GM19328 (cell line): ENCODE results near the gene TIMP4.

Experiments
- ATAC-seq: cut with Tn5 transposase; IDR thresholded peaks from one replicate; pipeline ENCODE4 v1.9.1; 2021; ENCODE audit warnings: mild to moderate bottlenecking, moderate library complexity; ENCODE audit not compliant: unreplicated experiment

The TIMP4 gene

DNA sequence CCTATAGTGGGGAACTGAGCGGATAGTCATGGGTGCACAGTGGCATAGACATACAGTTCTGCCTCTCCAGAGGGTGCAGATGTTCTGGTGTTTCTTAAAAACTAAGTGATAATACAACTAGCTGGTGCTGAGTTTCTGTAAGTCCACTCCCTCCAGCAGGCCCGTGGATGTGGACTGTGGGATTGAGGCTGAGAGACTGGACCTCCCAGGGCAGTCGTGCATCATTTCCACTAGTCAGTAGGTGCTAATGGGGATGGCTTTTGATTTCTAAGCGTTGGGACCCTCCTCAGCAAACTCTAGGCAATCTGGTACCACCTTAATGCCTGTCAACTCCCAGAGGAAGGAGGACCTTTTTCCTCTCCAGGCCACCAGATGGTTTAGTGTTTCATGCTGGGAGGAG, 27.3 kb upstream of the TIMP4 start:
- no peak for ATAC-seq

GRCh38 chr3:12185172-12185710, 26.5 kb upstream of the TIMP4 start:
- no peak for ATAC-seq

DNA sequence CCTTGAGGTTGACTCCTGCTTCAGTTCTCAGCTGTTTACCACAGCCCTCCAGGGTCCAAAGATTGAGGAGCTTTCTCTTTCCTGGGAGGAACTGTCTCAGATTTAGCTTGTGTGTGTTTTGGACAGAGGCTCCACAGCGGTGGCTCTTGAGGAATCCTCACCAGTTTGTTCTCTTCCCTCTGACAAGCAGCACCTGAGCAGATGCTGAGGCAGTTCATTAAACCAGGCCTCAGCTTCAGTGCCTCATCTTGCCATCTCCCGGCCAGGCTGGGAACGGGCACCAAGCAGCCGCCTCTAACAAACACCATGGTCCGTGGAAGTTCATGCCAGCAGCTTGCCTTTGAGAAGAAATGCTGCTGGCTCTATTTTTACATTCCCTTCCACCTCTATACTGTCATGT, 25.8 kb upstream of the TIMP4 start:
- no peak for ATAC-seq

DNA sequence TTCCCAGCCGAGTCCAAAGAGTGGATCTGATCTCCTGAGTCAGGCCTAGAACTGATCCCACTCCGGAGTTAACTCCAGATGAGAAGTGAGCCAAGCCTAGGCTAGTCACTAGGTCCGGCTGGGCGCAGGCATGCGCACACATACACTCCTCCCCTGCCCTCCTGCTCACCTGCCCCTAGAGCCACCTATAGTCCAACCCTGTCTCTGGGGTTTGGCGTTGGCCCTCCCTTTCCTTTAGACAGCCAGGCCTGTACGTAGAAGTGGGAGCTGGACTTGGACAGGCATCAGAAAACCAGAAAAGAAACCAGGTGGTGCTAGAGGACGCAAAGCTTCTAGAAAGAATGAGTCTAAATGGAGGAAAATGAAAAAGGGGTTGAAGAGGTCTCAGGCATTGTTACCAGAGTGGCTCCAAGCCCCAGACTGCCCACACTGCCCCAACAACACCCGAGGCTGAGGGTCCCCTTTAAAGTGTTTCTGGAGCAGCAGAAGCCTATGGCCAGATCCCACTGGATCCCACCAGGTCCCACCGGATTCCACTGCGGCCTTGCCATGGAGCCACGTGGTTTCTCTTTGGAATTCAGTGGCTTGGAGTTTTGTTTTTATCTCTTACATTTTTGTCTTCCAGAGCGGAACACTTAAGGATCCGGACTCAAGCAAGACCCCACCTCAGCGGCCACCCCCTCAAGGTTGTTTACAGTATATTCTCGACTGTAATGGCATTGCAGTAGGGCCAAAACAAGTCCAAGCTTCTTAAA, 24.2 kb upstream of the TIMP4 start:
- no peak for ATAC-seq

- no peak for ATAC-seq
Observed at GRCh38 chr3:12181806-12182205, 23.1 kb upstream of the TIMP4 start.

DNA sequence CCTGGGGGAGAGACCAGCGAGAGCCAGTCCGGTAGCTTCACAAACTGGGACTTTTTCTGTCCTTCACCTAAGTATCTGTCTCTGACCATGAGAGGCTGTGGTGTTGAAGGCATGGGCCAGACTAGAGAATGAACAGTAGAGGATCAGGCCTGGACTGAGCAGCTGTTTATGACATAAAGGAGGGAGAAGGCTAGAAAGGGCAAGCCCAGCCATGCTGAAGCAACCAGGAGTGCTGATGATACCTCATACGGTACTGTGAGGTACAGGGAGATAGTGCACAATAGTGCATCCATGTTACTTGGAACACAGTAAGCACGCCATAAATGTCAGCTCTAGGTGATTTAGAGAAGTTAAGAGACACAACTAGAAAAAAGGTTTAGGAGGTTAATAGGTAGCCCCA, 22.6 kb upstream of the TIMP4 start:
- ATAC-seq, result no peak

DNA sequence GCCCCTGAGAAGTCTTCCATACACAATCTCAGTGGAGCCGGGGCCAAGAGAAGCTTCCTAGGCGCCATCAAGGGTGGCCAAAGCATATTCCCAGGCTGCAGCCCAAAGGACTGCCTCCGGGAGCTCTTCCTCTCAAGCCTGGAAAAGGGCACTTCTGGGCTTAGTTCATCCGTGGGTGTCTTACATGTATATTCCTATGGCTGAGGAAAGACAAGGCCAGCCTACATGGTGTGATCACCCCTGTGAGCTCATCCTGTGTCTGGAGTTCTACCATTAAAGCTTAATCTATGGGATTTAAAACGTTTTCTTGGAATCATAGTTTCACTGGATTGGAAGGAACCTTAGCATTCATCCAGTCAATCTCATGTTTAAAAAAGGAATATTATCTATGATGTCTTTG, 21.9 kb upstream of the TIMP4 start:
- ATAC-seq, result no peak

DNA sequence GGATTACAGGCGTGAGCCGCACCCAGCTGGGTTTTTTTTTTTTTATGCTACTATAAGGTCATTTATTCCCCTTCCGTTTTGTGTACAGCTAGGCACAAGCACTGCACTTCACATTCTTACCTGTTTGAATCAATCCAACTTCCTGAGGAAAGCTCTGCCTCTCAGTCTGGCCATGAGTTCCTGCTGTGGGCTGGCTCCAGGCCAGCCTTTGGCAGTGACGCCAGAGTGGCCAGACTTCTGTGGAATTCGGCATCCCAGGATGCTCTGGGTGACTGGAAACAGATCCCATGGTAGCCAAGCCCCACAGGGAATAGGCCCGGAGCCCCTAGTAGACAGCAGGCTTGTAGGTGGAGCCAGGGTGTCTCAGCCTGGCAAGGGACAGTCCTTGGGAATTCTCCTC, 21.5 kb upstream of the TIMP4 start:
- ATAC-seq, result no peak

DNA sequence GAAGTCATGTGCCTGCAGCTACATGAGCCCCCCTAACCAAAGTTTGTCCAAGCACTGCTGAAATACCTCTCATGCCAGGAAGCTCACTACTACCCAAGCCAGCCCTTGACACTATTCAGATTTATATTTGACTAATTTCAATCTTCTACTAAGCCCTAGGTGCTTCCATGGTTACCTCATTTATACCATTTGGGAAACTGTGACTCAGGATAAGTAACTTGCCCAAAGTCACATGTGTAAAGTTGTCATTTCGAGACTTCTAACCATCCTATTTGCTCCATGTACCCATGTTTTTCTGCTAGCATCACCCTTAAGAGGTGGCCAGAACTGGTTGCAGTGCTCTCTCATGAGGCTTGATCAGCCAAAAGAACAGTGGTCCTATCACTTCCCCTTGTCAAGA, 20.7 kb upstream of the TIMP4 start:
- ATAC-seq, result no peak

- no peak for ATAC-seq
Observed at GRCh38 chr3:12178091-12178820, 19.5 kb upstream of the TIMP4 start.

GRCh38 chr3:12177126-12177525, 18.4 kb upstream of the TIMP4 start:
- ATAC-seq, result no peak

GRCh38 chr3:12175844-12176453, 17.2 kb upstream of the TIMP4 start:
- ATAC-seq, result no peak

DNA sequence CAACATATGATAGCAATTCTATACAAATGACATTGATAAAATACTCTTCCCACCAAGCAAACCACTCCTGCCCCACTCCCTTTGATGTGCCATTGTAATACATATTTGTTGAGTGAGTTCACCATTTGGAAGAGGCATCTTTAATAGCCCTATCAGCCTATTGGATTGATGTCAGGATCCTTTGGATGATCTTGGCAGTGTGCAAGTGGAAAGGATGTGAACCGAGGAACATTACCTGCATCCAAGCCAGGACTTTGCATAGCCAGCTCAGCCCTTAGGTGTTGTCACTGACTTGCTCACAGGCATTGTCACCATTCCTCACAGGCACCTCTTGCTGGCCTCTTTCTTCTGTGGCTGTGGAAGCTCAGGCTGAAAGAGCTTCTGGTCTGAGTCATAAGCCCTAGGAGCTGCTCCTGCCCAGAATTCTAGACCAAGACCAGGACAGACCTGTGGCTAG, 16.5 kb upstream of the TIMP4 start:
- ATAC-seq, result no peak

DNA sequence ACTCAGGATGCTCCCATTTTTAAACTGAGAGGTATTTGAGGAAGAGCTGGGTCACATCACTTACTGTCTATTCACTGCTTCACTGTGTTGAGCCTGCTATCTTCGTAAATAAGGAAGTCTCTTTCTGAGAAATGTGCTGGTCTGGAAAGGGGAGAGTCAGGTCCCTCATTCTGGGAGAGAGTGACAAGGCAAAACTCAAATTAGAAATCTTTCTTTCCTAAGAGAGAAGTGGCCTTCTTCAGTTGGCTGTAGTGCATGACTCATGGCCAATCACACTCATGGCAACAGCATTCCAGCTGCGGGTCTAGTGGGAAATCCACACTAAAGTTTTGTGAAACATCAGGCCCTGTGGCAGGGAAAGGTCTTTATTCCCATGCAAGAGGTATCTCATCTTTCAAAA, 11.5 kb upstream of the TIMP4 start:
- no peak for ATAC-seq

- ATAC-seq, result no peak
Observed at GRCh38 chr3:12165909-12166308, 7.2 kb upstream of the TIMP4 start.

DNA sequence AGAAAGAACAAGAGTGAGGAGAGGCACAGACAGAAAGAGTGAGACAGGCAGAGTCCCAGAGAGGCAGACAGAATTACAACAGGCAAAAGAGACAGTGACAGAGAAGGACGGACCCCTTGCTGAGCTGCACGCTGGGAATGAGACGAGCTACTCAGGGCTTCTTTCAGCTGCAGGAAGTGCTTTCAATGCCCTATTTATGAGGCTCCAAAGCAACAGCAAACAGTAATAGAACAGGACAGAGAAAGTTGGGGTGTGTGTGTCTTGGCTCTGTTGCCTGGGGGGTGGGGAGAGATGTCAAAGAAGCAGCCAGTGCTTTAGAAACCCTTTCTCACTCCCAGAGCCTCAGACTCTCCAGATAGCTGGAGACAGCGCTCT, 502 bp upstream of the TIMP4 start:
- no peak for ATAC-seq

DNA sequence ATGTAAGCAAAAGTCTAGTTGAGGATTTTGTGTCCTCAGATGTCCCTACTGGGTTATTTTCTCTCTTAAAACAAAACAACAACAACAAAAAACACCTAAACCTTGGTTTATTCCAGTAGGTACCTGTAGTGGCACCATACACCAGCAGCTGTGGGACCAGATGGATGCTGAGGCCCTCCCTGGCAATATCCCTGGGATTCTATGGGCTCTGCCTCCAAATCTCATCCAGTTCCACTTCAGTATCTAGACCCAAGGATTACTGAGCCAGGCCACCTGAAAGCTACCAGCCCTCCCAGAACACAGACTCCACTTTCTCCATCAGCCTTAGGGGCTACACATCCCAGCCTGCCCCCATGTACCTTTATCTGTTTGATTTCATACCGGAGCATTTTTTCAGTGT, 1.7 kb downstream of the TIMP4 start:
- no peak for ATAC-seq

- ATAC-seq, result no peak
Observed at GRCh38 chr3:12155828-12156227, 2.9 kb downstream of the TIMP4 start.

DNA sequence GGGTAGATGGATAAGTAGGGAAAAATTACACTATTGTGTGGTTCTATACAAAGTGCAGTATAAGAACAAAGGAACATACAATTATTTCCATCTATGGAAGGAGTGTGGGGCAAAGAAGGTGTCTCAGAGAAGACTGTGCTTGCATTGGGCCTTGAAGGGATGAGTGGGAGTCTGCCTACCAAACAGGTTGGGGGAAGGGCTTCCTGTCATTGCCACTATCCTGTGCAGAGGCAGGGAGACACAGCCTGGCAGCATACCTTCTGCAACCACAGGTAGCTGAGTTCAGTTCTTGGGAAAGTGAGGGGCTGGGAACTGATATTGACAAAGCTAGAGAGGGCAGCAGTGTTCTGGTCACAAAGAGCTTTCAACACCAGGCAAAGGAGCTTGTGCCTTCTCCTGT, 3.4 kb downstream of the TIMP4 start:
- ATAC-seq, result no peak

- ATAC-seq, result no peak
Observed at GRCh38 chr3:12154151-12154550, 4.6 kb downstream of the TIMP4 start.

DNA sequence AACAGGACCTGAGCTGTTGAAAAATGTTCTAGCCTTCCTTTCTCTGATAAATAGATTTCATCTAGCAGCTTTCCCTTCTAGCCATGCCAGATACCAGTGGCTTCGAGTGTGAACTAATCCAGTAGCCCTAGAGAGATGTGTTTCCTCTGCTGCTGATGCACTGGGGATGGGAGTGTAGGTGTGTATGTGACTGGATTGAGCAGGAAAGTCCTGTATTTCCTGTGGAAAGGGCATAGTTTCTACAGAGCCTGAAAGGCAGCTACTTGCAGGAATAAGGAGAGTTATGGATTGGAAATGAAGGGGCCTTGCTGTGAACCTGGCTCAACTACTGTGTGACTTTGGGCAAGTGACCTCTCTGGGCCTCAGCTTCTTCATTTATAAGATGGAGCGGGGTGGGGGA, 8.6 kb downstream of the TIMP4 start:
- ATAC-seq, result no peak

DNA sequence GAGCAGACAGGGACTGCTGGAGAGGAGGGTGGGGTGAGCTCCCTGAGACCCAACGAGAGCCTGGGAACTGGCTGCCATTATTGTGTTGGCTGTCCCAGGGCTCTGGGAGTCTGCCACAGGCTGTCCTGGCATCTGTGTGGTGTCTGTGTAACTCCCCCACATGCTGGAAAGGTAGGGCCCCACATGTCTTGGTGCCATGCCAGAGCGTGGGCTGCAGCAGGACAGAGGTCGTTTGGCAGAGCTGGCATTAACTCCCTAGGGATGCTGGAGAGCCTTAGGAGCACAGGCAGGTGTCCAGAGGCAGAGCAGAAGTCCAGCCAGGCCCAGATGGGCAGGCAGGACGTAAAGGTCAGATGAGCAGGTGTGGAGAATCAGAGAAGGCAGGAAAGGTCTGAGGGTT, 9.7 kb downstream of the TIMP4 start:
- ATAC-seq, result no peak
